Activated CD8-positive, alpha-beta T cell treated with anti-CD3 and anti-CD28 coated beads for 36 hours (primary cell): Measurements from ENCODE around the gene NRF1. TPM values are rescaled to one million over a fixed set of nuclear protein-coding genes. Genes with fewer than 3 reads are reported as not detected.

Experiments
- ATAC-seq: fragments of 200-7000 bp; cut with Tn5 transposase; one replicate; pipeline ENCODE4 v1.10.0; 2021; ENCODE audit warnings: mild to moderate bottlenecking, moderate library complexity
- CTCF ChIA-PET: fragments of 350-600 bp; sonication (Branson Sonifier 250); formaldehyde crosslinking; loops from one replicate; lab custom pipeline; 2021; ENCODE audit warnings: antibody characterized with exemption; lab: Charles Lee
- POLR2A ChIA-PET: fragments of 350-600 bp; sonication (Branson Sonifier 250); formaldehyde crosslinking; loops from one replicate; lab custom pipeline; 2021; ENCODE audit warnings: antibody characterized with exemption; lab: Charles Lee
- DNase-seq: peaks from one replicate; pipeline ENCODE4 v3.0.0-alpha.2; 2020
- H3K27ac Mint-ChIP-seq: one replicate; pipeline ENCODE4 v1.8.0; 2021; ENCODE audit warnings: mild to moderate bottlenecking, mixed read lengths
- H3K27me3 Mint-ChIP-seq: one replicate; pipeline ENCODE4 v1.8.0; 2021; ENCODE audit warnings: mixed read lengths
- H3K36me3 Mint-ChIP-seq: one replicate; pipeline ENCODE4 v1.8.0; 2021; ENCODE audit warnings: low read depth, mixed read lengths
- H3K4me1 Mint-ChIP-seq: one replicate; pipeline ENCODE4 v1.8.0; 2021; ENCODE audit warnings: low read depth, mixed read lengths
- H3K4me3 Mint-ChIP-seq: one replicate; pipeline ENCODE4 v1.8.0; 2021; ENCODE audit warnings: mild to moderate bottlenecking, moderate library complexity, mixed read lengths
- H3K9me3 Mint-ChIP-seq: one replicate; pipeline ENCODE4 v1.8.0; 2021; ENCODE audit warnings: mixed read lengths
- CTCF ChIP-seq: fragments of 200-600 bp; IDR thresholded peaks from one replicate; pipeline ENCODE4 v1.8.0; 2022; ENCODE audit warnings: antibody characterized with exemption, mild to moderate bottlenecking
- intact Hi-C: fragments of 100-400 bp; cut with micrococcal nuclease; formaldehyde crosslinking; loops from one replicate; pipeline ENCODE4 v1.10.0; 2022
- total RNA-seq, 2 experiments: library from RNA; stranded (reverse); gene quantifications; one replicate each; pipeline ENCODE4 v1.2.3, GENCODE V29; 2021

NRF1 gene
- total RNA-seq, 2 experiments from 2014 or later: 23.3 to 23.9 TPM

- ChIA-PET POLR2A (interaction anchor here (1.3 to 1.6 kb wide), 2 partner anchors 12 to 57 kb away, joined by 3 to 5 read pairs; no protein-coding TSS in a partner anchor), CTCF (interaction anchor here (0.9 to 3.0 kb wide), 4 partner anchors 11 to 243 kb away, joined by 4 to 25 read pairs (median 8); no protein-coding TSS in a partner anchor)
- no peak for TF ChIP-seq CTCF
- Mint-ChIP-seq H3K9me3 (no peaks in the 10 kb centered on the region), H3K36me3 (peaks cover 44% of the 10 kb centered on the region), H3K4me1 (peaks cover 62% of the 10 kb centered on the region), H3K27me3 (no peaks in the 10 kb centered on the region), H3K27ac (peak overlapping the region; percentile 99), H3K4me3 (peak overlapping the region; percentile 93)
- intact Hi-C loops: loop anchor here (10.0 kb wide), 1 partner anchor 116 kb away; no protein-coding TSS in a partner anchor
- DNase-seq (peak; percentile 11), ATAC-seq (no peak)
These were observed 743 bp upstream of the NRF1 start for GRCh38 chr7:129610709-129611245.

DNA sequence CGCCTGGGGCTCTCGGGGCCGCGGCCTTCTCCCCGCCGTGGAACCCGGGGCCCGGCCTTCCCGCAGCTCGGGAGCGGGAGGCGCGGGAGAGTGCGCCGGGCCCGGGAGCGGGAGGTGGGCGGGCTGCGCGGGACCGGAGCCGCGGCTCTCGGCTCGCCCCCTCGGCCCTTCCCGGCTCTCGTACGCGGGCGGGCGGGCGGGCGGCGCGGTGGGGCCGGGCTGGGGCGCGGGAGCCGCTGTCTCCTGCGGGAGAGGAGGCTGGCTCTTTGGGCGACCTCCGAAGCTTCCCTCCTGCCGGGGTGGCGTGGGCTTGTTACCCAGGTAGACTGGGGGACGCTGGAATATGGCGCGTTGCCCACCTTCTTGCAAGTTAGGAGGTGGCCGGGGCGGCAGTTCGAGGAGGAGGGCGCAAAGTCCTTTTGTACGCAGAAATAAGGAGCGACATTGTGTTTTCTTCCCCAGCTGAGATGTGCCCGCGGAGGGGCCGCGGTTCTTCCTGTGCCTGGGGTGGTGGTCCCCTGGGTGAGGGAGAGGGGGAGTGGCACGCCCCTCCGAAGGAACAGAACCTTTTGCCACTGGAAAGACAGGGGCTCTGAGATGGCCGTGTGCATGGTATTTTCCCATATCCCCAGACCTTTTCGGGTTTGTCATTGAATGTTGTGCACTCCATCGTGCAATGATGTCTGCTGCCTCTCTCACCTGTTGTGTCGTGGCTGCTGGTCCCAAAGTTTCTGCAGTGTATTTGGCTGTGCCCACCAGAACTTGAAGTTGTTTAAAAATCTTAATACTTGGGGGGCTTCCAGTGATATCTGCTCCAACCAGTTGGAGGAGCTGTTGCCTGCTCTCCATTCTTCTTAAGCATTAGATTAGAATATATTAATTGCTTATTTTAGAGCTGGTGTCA is 844 bp downstream of the NRF1 start:
- TF ChIP-seq CTCF: peak; percentile 77
- Mint-ChIP-seq H3K36me3 (peaks cover 34% of the 10 kb centered on the region), H3K27ac (peak overlapping the region; percentile 94), H3K4me1 (peaks cover 63% of the 10 kb centered on the region), H3K9me3 (no peaks in the 10 kb centered on the region), H3K4me3 (peak overlapping the region; percentile 96), H3K27me3 (no peaks in the 10 kb centered on the region)
- ChIA-PET CTCF (interaction anchor here (0.7 to 3.0 kb wide), 20 partner anchors 8 to 244 kb away, joined by 3 to 25 read pairs (median 4); partner anchors contain the start of gene STRIP2), POLR2A (interaction anchor here (0.5 to 1.8 kb wide), 11 partner anchors 11 to 213 kb away, joined by 3 to 9 read pairs (median 4); no protein-coding TSS in a partner anchor)
- intact Hi-C loops: loop anchor here (10.0 kb wide), 1 partner anchor 118 kb away; no protein-coding TSS in a partner anchor
- ATAC-seq (peak; percentile 12), DNase-seq (peak; percentile 66)

DNA sequence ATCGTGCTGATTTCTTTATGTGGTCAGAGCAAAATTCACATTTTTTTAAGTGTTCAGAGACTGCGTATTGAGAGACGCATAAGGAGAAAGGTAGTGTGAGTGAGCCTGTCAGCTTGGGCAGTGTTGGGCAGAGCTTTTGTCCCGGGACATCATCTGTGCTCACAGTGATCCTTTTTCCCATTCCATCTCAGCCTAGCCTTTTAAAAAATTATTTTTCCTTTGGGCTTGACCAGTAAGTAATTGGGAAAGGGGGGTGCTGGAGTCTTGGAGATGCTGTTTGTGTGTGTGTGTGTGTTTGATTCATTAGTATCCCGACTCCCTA is 1.5 kb downstream of the NRF1 start:
- POLR2A ChIA-PET: interaction anchor here (1.0 to 1.8 kb wide), 5 partner anchors 10 to 27 kb away, joined by 4 to 9 read pairs (median 5); no protein-coding TSS in a partner anchor
- CTCF ChIA-PET: interaction anchor here (0.7 to 2.7 kb wide), 16 partner anchors 9 to 245 kb away, joined by 3 to 25 read pairs (median 5); no protein-coding TSS in a partner anchor
- Mint-ChIP-seq H3K27me3 (no peaks in the 10 kb centered on the region), H3K27ac (peak overlapping the region; percentile 94), H3K4me1 (peaks cover 67% of the 10 kb centered on the region), H3K9me3 (no peaks in the 10 kb centered on the region), H3K4me3 (peak overlapping the region; percentile 96), H3K36me3 (peaks cover 32% of the 10 kb centered on the region)
- ATAC-seq: no peak
- intact Hi-C loops: loop anchor here (10.0 kb wide), 1 partner anchor 118 kb away; no protein-coding TSS in a partner anchor
- DNase-seq: no peak
- no peak for TF ChIP-seq CTCF

DNA sequence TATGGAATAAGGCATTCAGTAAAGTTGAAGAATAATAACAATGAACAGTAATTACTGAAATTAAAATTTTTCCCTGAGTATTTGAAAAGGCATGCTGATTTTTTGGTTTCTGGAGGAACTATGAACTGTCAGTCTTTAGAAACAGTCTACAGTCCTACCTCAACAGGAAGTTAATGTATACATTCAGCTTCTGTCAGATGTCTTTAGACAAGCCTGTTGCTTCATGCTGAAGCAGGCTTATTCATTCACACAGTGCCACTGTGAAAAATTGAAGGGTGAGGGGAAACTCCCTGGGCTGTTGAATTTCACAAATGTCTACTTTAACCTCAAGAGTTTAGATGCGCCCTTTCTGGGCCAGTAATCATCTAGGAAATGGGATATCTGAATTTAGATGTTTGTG is 3.5 kb downstream of the NRF1 start:
- CTCF ChIA-PET: interaction anchor here (1.0 to 3.0 kb wide), 7 partner anchors 10 to 211 kb away, joined by 3 to 7 read pairs (median 4); no protein-coding TSS in a partner anchor
- POLR2A ChIA-PET: interaction anchor here (0.6 to 1.2 kb wide), 3 partner anchors 9 to 12 kb away, joined by 3 to 4 read pairs (median 3); no protein-coding TSS in a partner anchor
- no peak for TF ChIP-seq CTCF
- peak overlapping the region; percentile 70 for H3K27ac Mint-ChIP-seq
- H3K36me3 Mint-ChIP-seq: peaks cover 18% of the 10 kb centered on the region
- peak overlapping the region; percentile 16 for H3K4me3 Mint-ChIP-seq
- H3K9me3 Mint-ChIP-seq: no peaks in the 10 kb centered on the region
- peak; percentile 62 for ATAC-seq
- peak; percentile 61 for DNase-seq
- H3K4me1 Mint-ChIP-seq: peaks cover 69% of the 10 kb centered on the region
- intact Hi-C loops: loop anchor here (2.0 to 10.0 kb wide), 2 partner anchors 20 to 120 kb away; no protein-coding TSS in a partner anchor
- H3K27me3 Mint-ChIP-seq: no peaks in the 10 kb centered on the region
